Natural killer cell (primary cell): Measurements from ENCODE around the gene AVPR2. TPM values are rescaled to one million over a fixed set of nuclear protein-coding genes. Genes with fewer than 3 reads are reported as not detected.

Experiments used
- ATAC-seq, 3 donors: fragments of 150-1000 bp in 2 of 3; fragments of 200-7000 bp in 1 of 3; cut with Tn5 transposase; 1 replicate in 1 of 3; 2 replicates in 2 of 3; pipeline ENCODE4 v1.10.0; 2021; ENCODE audit warnings: mild to moderate bottlenecking in 2 of 3, moderate library complexity in 2 of 3
- DNase-seq, 2 donors: peaks; one replicate each; pipeline versions ENCODE4 v3.0.0 to v3.0.0-alpha.2; 2013 to 2021; ENCODE audit warnings: mixed read lengths in 1 of 2
- H3K27ac ChIP-seq: one replicate; pipeline ENCODE4 v1.5.1; 2013; ENCODE audit warnings: mild to moderate bottlenecking, low read length
- H3K27me3 ChIP-seq: one replicate; pipeline ENCODE4 v1.6.1; 2013; ENCODE audit warnings: low read length; ENCODE audit not compliant: control insufficient read depth, insufficient read depth
- H3K36me3 ChIP-seq: one replicate; pipeline ENCODE4 v1.6.1; 2013; ENCODE audit warnings: low read length; ENCODE audit not compliant: control insufficient read depth, insufficient read depth
- H3K4me1 ChIP-seq: one replicate; pipeline ENCODE4 v1.6.1; 2013; ENCODE audit warnings: low read length; ENCODE audit not compliant: control insufficient read depth, insufficient read depth
- H3K4me3 ChIP-seq: one replicate; pipeline ENCODE4 v1.5.1; 2013; ENCODE audit warnings: low read length
- H3K9me3 ChIP-seq: one replicate; pipeline ENCODE4 v1.6.1; 2013; ENCODE audit warnings: low read length; ENCODE audit not compliant: control insufficient read depth, insufficient read depth
- H3K27ac Mint-ChIP-seq, 2 donors: one replicate each; pipeline ENCODE4 v1.8.0; 2022; ENCODE audit warnings: mild to moderate bottlenecking in 2 of 2, mixed read lengths in 2 of 2, moderate library complexity in 1 of 2
- H3K27me3 Mint-ChIP-seq, 2 donors: one replicate each; pipeline ENCODE4 v1.8.0; 2022; ENCODE audit warnings: low read depth in 2 of 2, mixed read lengths in 2 of 2
- H3K36me3 Mint-ChIP-seq: one replicate; pipeline ENCODE4 v1.8.0; 2022; ENCODE audit warnings: mixed read lengths
- H3K4me1 Mint-ChIP-seq, 2 donors: one replicate each; pipeline ENCODE4 v1.8.0; 2022; ENCODE audit warnings: mixed read lengths in 2 of 2
- H3K4me3 Mint-ChIP-seq: one replicate; pipeline ENCODE4 v1.8.0; 2022; ENCODE audit warnings: mild to moderate bottlenecking, moderate library complexity, mixed read lengths
- H3K9me3 Mint-ChIP-seq, 2 donors: one replicate each; pipeline ENCODE4 v1.8.0; 2022; ENCODE audit warnings: mixed read lengths in 2 of 2
- WGBS: methylation state at CpG from one replicate; pipeline ENCODE4 v1.1.7; 2013; ENCODE audit warnings: missing lambda C conversion rate; ENCODE audit not compliant: insufficient coverage; 5-methylcytosine and 5-hydroxymethylcytosine counted together
- intact Hi-C: fragments of 100-400 bp; cut with micrococcal nuclease; formaldehyde crosslinking; loops from one replicate; pipeline ENCODE4 v1.14.2; 2022
- total RNA-seq, 4 donors: library from RNA; stranded (reverse); fragments of 120-200 nt in 1 of 4; gene quantifications; one replicate each; pipeline versions ENCODE4 v1.2.3 to v1.2.4, GENCODE V29; 2013 to 2022
- TF ChIP-seq, protein P1 (sequence below): fragments of 200-600 bp; IDR thresholded peaks from one replicate; pipeline ENCODE4 v1.8.0; 2022; ENCODE audit warnings: antibody characterized with exemption

The AVPR2 gene
- total RNA-seq, 3 donors from 2014 or later (not counting 1 experiment from before 2014, with no cell fraction given) = not detected

GRCh38 chrX:153887385-153887784 is 17.1 kb upstream of the AVPR2 start:
- Histone ChIP-seq H3K4me1 (peaks cover 15% of the 10 kb centered on the region), H3K36me3 (no peaks in the 10 kb centered on the region), H3K9me3 (no peaks in the 10 kb centered on the region), H3K27me3 (peaks cover 19% of the 10 kb centered on the region), H3K27ac (no peak overlapping the region), H3K4me3 (no peak overlapping the region)
- TF ChIP-seq, protein P1, sequence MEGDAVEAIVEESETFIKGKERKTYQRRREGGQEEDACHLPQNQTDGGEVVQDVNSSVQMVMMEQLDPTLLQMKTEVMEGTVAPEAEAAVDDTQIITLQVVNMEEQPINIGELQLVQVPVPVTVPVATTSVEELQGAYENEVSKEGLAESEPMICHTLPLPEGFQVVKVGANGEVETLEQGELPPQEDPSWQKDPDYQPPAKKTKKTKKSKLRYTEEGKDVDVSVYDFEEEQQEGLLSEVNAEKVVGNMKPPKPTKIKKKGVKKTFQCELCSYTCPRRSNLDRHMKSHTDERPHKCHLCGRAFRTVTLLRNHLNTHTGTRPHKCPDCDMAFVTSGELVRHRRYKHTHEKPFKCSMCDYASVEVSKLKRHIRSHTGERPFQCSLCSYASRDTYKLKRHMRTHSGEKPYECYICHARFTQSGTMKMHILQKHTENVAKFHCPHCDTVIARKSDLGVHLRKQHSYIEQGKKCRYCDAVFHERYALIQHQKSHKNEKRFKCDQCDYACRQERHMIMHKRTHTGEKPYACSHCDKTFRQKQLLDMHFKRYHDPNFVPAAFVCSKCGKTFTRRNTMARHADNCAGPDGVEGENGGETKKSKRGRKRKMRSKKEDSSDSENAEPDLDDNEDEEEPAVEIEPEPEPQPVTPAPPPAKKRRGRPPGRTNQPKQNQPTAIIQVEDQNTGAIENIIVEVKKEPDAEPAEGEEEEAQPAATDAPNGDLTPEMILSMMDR = no peak
- H3K36me3 Mint-ChIP-seq = no peaks in the 10 kb centered on the region
- H3K9me3 Mint-ChIP-seq = no peaks in the 10 kb centered on the region
- peak overlapping the region; percentile 55 for H3K4me3 Mint-ChIP-seq
- WGBS = 79% methylated on average over 7 of the region's 8 CpGs
- no peak for ATAC-seq
- no peaks in the 10 kb centered on the region for H3K4me1 Mint-ChIP-seq
- no peak for DNase-seq
- H3K27ac Mint-ChIP-seq = no peak overlapping the region
- intact Hi-C loops = no loop called here
- H3K27me3 Mint-ChIP-seq = peaks cover 16 to 35% of the 10 kb centered on the region in 2 donors

GRCh38 chrX:153888344-153888743 is 16.1 kb upstream of the AVPR2 start:
- Histone ChIP-seq H3K9me3 (no peaks in the 10 kb centered on the region), H3K27ac (no peak overlapping the region), H3K36me3 (no peaks in the 10 kb centered on the region), H3K4me1 (peaks cover 15% of the 10 kb centered on the region), H3K4me3 (no peak overlapping the region), H3K27me3 (peaks cover 19% of the 10 kb centered on the region)
- WGBS = 34% methylated on average over 6 of the region's 6 CpGs
- no peak overlapping the region for H3K27ac Mint-ChIP-seq
- H3K9me3 Mint-ChIP-seq = no peaks in the 10 kb centered on the region
- H3K4me3 Mint-ChIP-seq = no peak overlapping the region
- intact Hi-C loops = no loop called here
- DNase-seq (no peak), ATAC-seq (peak in 1 of 3 donors; percentile 35)
- H3K27me3 Mint-ChIP-seq = peaks cover 17 to 41% of the 10 kb centered on the region in 2 donors
- no peaks in the 10 kb centered on the region for H3K4me1 Mint-ChIP-seq
- TF ChIP-seq, protein P1 = no peak
- no peaks in the 10 kb centered on the region for H3K36me3 Mint-ChIP-seq

GRCh38 chrX:153889123-153889522 is 15.3 kb upstream of the AVPR2 start:
- 93% methylated on average over 5 of the region's 6 CpGs for WGBS
- Mint-ChIP-seq H3K9me3 (no peaks in the 10 kb centered on the region), H3K27me3 (peaks cover 17 to 38% of the 10 kb centered on the region in 2 donors), H3K4me1 (no peaks in the 10 kb centered on the region), H3K27ac (no peak overlapping the region), H3K4me3 (no peak overlapping the region), H3K36me3 (no peaks in the 10 kb centered on the region)
- Histone ChIP-seq H3K9me3 (no peaks in the 10 kb centered on the region), H3K27me3 (peaks cover 19% of the 10 kb centered on the region), H3K4me3 (no peak overlapping the region), H3K27ac (no peak overlapping the region), H3K4me1 (peaks cover 15% of the 10 kb centered on the region), H3K36me3 (no peaks in the 10 kb centered on the region)
- TF ChIP-seq, protein P1 = no peak
- intact Hi-C loops = no loop called here
- no peak for ATAC-seq
- DNase-seq = no peak

DNA sequence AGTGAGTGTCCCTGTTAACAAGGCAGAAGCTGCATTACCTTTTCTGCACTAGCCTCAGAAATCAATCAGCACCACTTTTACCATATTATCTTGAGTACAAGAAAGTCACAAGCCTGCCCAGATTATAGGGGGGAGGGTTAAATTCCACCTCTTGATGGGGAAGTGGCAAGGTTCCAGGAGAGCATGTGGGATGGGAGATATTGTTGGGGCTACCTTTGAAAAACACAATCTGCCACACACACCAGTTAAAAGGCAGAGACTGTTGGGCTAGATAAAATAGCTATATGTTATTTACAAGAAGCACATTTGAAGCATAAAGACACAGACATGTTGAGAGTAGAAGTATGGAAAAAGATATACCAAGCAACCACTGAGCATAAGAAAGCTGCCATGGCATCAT is 6.6 kb upstream of the AVPR2 start:
- Histone ChIP-seq H3K27me3 (no peaks in the 10 kb centered on the region), H3K4me1 (peaks cover 27% of the 10 kb centered on the region), H3K4me3 (no peak overlapping the region), H3K27ac (no peak overlapping the region), H3K9me3 (no peaks in the 10 kb centered on the region), H3K36me3 (no peaks in the 10 kb centered on the region)
- H3K9me3 Mint-ChIP-seq = no peaks in the 10 kb centered on the region
- ATAC-seq (no peak), DNase-seq (no peak)
- no peak overlapping the region for H3K4me3 Mint-ChIP-seq
- H3K27me3 Mint-ChIP-seq = peaks cover 5 to 8% of the 10 kb centered on the region in 2 donors
- no peaks in the 10 kb centered on the region for H3K36me3 Mint-ChIP-seq
- TF ChIP-seq, protein P1 = no peak
- intact Hi-C loops = no loop called here
- H3K27ac Mint-ChIP-seq = no peak overlapping the region
- H3K4me1 Mint-ChIP-seq = peaks cover 16 to 21% of the 10 kb centered on the region in 2 donors
